Tongue (tissue), 2 donors: Measurements from ENCODE around the gene DPYSL4. TPM values are rescaled to one million over a fixed set of nuclear protein-coding genes. Genes with fewer than 3 reads are reported as not detected.

Experiments
- DNase-seq: peaks from one replicate; pipeline ENCODE4 v3.0.0-alpha.2; 2015
- total RNA-seq: library from RNA; depleted of rRNA; stranded (reverse); fragments of >200 nt; gene quantifications from one replicate; pipeline ENCODE4 v1.2.3, GENCODE V29; 2014

DPYSL4 gene
- 2.2 TPM for total RNA-seq

DNA sequence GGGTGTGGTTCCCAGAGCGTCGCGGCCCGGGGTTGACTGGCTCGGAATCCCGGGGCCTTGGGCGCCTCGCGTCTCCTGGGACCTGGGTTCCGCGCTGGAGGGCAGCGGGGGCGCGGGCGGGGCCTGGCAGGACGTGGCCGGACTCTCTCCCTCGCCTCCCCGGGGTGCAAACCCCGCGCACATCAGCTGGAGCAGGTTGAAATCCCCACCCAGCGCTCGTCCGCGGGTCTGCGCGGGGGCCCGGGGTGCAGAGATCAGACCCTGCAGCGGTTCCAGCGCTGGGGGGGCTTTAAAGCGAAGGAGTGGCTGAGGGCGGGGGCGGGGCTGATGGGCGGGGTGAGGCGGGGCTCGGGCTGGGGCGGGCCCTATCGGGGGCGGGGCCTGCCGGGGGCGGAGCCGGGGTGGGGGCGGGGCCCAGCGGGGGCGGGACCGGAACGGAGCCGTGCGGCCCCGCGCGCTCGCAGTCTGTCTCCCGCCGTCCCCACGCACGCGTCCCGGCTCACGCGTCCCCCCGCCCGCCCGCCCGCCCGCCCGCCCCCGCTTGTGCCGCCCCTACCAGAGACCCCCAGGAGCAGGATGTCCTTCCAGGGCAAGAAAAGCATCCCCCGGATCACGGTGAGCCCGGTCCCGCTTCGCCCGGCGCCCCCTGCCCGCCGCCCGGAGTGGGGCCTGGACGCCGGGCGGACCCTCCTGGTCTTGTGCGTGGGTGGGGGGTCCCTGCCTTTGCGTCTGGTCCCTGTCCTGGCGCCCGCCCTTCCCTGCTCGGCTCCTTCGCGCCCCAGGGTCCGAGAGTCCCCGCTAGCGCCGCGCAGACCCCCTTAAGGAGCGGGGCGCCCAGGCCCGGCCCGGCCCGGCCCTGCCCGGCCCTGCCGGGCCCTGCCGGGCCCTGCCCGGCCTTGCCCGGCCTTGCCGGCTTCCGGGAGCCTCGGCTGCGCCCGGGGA, at the start of gene DPYSL4:
Gene DPYSL4 (plus strand): TSS at position 461 of the 942 bp plus-strand sequence. CDS start 116 bp downstream, at position 577.
- DNase-seq, result no peak

DNA sequence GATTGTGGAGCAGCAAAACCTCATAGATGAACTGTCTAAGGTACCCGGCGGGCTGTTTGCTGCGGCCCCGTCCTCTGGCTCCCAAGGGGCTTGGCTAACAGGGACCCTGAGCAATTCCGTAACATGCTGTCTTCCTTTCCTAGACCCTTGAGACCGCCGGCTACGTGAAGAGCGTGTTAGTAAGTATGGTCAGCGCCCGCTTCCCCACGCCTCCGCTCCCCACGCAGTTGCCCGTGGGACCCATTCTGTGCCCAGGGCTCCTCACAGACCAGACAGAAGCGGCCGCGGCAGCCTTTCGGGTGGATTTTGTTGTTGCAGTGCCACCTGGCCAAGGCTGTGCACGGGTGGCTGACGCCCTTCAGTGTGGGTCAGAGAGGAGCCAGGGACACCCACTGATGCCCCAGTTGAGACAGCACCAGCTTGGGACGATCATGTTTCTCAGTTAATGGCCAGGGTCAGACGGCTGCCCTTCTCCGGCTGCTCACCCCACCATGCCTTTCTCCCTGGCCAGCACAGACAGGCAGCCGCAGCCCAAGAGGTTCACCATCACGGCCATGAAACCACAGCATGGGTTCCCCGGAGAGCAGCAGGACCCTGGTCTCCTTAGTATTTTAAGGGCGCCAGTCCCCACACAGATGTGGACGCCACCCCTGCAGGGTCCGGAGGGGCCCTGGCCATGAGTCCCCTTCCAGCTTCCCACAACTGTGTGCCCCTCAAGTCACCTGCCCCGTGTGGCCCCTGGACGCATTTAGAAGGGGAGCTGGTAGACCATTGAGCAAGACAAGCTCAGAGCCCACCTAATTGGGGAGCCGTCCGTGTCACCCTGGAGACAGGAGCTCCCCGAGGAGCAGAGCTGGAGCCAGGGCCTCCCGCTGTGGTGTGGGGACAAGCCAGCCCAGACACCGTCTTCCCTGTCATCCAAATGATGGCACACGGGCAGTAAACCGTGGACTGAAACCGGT, 49.4 kb upstream of the DPYSL4 start:
- DNase-seq, result no peak

DNA sequence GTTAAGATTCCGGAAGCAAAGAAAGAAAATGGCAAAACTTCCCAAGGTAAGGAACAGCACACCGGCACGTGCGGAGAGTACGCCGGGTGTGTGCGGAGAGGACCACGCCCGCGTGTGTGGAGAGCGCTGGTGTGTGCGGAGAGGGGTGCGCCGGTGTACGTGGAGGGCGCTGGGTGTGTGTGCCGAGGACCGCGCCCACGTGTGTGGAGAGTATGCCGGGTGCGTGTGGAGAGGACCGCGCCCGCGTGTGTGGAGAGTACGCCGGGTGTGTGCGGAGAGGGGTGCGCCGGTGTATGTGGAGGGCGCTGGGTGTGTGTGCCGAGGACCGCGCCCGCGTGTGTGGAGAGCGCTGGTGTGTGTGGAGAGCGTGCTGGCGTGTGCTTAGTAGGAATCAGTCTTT, 48.6 kb upstream of the DPYSL4 start:
- DNase-seq, result no peak

DNA sequence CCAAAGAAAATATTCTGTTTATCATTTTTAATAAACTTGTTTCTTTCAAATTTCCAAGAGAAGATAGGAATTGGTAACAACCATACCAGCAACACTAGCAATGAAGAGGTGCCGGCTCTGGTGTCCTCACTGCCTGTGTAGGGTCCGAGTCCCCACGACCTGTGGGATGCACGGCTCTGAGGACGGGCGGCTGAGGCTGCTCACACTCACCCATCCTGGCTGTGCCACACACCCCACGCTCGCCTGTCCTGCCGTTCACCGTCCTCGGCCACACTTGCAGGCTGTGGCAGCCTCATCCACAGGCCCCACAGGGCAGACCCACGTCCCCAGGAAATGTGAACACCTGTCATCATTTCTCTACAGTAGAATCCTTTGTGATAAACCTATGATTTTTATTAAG, 48.2 kb upstream of the DPYSL4 start:
- DNase-seq, result no peak

DNA sequence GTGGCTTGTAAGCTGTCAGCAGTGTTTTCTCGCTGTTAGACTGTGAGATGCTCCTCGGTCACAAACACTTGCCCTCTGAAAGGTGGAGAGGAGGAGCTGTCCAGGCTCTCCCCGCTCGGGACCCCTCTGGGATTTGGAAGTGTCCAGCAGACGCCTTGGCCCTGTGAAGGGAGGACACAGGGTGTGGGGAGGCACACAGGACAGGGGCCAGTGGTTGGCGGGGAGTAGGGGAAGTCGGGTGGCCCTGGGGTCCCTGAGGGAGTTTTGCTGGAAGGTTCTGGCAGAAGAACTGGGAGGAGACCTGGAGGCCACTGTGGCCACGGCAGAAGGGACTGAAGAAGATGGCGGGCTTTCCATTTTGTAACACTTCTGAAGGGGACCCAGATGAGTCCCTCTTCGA, 47.2 kb upstream of the DPYSL4 start:
- no peak for DNase-seq

DNA sequence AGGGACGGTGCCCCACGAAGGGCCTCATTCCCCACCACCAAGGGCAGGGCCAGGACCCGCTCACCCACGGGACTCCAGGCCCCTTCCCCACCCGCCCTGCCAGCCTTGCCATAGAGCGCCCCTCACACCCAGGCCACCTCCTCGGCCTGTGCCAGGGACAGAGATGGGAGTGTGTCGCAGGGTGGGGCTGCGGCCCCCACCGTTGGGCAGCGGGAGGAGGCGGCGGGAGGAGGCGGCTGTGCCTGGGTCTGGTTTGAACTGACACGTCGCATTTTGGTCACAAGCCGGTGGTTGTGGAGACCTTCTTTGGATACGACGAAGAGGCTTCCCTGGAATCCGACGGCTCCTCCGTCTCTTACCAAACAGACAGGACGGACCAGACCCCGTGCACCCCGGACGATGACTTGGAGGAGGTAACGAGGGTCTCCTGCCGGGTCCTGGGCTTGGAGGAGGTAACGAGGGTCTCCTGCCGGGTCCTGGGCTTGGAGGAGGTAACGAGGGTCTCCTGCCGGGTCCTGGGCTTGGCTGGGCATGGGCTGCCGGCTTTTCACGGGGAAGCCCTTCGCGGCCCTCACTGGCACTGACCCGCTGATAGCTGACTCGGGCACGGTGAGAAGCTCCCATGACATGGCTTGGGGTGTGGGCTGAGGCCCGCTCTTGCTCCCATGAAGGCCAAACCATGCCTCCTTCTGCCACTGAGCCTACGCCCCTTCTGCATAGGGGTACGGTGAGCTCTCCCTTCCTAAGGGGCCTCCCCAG, 46.4 kb upstream of the DPYSL4 start:
- no peak for DNase-seq

DNA sequence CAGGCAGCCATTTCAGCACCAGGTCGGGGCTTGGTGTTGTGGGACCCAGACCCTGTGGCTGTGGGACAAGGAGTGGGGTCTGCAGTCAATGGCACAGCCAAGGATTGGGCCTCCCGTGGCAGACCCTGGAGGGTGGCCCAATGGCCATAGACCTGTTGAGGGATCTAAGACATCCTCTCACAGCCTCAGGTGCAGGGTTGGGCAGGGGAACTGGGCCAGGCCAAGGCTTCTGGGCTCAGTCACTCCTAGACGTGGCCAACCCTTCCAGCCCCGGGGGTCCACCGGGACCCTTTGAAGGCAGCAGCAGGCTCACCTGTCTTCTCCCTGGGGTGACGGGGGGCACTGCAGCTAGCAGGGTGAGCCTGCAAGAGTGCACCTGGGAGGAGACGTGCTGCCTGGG, 45.7 kb upstream of the DPYSL4 start:
- no peak for DNase-seq

DNA sequence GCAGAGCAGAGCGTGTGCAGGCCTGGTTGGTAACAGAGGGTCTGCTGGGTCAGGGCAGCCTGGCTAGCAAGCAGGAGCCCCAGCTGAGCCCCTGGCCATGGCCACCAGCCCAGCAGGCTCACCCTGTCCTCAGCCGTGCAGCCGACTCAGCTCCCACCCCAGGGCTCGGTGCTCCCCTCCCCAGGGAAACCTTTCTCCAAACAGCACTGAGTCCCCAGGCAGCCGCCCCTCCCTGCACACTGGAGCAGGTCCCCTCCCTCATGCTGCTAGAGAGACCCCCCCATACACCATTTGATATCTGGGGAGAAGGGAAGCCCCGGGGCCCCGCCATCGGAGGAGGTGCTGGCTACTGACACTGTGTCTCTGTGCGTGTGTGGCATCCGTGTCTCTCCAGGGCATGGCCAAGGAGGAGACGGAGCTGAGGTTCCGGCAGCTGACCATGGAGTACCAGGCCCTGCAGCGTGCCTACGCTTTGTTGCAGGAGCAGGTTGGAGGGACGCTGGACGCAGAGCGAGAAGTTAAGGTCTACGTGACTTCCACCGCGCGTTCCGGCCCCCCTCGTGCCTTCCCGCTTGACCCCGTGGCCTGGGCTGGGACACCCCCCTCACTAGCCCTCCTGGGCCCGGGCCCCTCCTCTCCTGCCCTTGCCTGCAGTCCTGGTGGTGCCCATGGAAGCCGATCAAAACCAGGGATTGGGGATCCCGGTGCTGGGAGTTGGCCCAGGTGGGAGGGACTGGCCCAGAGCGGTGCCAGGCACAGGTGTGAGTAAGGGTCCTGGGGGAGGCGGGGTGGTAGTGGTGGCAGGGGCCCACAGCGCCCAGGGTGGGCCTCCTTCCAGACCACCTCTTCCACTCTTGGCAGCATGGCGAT, 45.0 kb upstream of the DPYSL4 start:
- no peak for DNase-seq

DNA sequence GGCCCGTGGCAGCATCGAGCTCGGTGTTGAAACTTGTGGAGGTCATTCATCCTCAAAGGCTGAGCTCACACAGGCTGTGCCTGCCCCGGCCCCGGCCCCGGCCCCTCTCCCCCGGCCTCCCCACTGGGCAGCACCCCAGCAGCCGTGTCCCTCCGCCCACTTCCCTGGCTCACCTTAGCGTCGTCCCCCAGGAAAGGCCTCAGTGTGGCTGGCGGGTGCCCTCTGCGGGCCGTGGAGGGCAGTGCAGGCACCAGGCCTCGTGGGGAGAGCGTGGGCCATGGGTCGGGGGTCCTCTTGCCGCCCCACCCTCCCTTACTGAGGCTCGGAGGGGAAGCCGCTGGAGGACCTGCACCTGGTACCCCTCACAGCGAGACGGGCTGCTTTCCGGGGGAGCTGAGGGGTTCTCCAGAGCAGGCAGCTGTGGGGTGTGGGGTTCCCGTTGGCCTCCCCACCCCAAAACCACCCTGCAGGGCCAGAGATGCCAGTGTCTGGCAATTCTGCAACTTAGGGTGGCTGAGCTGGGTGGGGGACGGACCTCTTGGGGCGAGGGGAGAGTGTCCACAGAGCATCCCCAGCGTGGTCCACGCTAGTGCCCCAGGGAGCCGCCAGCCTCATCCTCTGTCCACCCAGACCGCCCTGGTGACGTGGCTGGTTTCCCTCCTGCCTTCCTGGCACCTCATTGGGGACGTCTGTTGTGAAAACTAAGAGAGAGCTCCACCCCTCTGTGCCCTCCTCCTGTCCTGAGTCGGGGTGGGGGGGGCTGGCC, 44.2 kb upstream of the DPYSL4 start:
- peak; percentile 49 for DNase-seq

DNA sequence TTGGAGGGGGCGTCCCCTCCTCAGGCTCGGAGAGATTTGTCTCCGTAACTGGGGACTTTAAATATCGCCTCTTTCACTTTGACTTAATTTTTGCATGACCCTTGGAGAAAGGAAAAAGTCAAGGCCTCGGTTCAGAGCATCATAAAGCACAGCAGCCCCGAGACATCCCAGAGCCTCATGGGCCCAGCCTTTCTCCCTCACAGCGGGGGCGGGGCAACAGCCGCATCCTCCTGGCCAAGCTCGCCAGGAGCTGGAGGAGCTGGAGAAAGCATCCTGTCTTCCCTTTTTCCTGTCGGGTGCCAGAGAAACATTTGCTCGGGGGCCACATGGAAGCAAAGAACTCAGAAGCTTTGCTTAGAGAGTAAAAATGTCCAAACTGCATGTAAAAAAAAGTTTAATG, 43.6 kb upstream of the DPYSL4 start:
- DNase-seq, result peak; percentile 21

DNA sequence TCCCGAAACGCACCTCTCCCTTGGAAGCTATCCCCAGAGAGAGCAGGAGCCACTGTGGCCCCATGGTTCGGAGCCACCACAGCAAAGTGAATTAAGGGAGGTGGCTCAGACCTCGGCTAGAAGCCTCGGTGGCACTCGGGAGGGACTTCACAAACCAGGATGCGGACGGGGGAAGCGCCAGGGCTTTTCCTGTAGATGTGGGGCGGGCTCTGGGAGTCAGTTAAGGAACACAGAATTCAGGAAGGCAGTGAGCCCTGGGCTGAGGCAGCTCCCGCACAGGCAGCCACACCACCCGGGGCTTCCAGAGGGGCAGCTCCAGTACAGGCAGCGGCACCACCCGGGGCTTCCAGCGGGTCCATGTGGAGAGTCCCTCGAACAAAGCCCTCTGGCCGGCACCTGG, 42.7 kb upstream of the DPYSL4 start:
- DNase-seq, result no peak

DNA sequence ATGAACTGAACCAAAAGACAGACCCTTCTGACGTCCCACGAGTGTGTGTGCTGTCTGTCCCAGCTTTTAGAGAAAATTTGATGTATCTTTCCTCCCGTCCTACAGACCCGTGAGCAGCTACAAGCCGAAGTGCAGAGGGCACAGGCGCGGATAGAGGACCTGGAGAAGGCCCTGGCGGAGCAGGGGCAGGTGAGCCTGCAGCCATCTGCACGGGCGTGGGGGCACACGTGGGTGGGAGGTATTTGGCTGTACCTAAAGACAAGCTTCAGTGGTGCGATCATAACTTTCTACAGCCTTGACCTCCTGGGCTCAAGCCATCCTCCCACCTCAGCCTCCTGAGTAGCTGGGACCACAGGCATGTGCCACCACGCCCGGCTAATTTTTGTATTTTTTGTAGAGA, 41.7 kb upstream of the DPYSL4 start:
- no peak for DNase-seq

DNA sequence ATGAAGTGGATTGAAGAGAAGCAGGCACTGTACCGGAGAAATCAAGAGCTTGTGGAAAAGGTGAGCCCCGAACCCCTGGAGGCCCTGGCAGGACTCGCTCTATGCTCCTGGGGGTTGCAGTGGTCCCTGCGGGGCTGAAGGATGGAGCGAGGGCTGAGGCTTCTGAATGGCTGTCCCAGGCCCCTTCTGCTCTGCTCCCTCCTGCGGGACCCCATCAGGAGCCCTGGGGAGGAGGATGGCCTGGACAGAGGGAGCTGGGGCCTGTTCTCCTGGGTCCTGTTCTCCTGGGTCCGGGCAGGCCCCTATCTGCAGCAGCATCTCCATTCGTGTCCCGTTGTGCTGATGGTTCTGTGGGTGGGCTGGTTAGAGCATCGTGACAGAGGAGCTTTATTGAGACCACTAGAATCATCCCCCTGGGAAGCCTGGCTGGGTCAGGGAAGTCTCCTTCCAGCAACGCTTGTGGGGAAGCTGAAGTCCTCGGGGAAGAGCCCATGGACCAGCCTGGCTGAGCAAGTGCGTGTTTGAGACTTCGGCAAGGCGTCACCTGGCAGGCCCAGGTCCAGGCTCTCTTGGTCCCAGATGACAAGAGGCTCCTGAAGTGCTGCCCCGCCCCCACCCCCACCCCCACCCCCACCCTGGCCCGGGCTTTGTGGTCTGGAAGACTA, 41.1 kb upstream of the DPYSL4 start:
- no peak for DNase-seq

DNA sequence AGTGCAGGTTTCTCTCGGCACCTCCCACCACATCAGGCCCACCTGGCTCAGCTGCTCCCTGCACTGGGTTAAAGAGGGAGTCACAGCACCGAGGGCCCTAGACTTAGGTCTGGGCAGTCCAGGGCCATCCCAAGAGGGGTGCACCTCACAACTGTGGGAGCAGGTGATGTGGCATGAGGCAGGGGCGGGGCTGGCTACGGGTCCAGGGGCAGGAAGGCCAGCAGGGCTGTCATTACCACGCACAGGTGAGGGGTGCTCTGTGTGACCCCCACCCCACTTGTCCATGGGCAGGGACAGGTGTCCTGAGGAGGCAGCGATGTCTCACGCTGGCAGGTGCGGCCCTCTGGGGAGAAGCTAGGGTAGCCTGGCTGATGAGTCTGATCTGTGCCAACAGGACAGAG, 40.5 kb upstream of the DPYSL4 start:
- DNase-seq, result no peak

DNA sequence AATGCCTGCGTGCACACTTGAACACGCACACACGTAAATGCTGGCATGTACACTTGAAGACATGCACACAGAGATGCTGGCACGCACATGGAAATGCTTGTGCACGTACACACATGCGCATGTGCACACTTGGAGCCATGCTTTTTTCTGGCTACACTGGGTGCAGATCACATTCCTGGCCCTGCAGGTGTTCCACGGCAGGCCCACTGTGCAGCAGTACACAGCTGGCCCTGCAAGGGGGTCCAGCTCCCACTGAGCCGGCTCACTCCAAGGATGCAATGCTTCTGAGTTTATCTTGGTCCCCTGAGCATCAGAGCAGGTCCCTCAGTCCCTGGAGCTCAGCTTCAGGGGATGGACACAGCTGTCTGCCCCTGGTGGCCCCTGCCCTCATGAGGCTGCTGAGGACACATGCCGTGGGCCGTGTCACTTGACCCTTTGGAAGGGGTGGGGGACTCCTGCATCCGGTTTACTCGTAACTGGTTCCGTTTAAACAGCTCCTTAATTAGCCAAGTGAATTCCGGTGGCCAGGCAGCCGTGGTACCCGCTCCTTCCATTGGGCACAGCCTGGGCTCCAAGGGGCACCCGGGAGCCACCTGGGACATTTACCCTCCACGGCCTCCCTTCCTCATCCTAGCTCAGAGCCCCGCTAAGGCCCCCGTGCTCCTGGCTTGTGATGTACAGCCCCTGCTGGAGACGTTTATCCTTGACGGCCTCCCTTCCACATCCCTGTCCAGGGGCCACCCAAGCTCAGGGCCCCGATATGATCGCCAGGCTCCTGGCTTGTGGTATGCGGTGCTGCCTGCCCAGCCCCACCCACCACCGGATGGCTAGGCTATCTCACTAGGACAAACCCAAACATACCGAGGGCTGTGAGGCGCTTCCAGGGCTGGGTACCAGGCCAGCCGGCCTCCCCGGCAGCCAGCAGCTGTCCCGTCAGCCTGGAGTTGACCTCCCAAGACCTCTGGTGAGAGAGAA, 39.5 kb upstream of the DPYSL4 start:
- DNase-seq, result no peak

DNA sequence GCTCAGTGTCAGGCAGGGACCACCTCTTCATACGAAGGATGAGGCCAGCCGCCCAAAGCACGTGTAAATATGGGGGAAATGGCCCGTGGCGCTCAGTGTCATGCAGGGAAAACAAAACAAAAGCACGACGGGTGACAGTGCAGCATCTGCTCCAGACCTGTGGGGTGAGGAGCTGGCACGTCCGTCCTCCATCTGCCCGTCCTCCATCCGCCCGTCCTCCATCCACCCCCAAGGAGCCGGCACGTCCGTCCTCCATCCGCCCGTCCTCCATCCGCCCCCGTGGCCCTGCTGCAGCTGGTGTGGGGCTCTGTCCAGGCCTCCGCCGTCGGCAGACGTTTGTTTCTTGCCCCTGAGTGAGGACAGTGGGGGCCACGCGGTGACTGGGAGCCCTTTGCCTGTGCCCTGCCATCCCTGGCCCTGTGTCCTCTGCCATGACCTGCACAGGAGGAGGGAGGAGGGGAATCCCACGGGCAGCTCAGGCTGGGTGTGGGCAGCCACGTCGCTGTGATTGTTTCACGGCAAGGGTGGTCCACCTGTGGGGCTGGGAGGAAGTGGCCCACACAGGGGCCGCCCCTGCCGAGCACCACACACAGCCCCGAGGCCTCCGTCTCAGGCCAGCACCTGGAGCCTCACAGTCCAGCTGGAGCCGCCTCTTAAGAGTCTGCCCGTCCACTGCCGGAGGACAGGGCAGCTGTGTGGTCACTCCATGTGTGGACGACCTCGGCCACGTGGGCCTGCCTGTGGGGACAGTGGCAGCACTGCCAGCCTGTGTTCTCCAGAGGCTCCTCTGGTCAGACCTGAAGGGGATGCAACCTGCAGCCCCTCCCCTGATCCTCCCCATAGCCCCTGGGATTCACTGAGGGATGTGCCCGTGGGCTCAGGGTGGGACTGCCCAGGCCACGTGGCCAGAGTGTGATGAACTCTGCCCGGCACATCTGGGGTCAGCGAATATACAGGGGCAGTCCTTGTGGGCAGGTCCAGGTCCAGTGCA, 38.2 kb upstream of the DPYSL4 start:
- no peak for DNase-seq

DNA sequence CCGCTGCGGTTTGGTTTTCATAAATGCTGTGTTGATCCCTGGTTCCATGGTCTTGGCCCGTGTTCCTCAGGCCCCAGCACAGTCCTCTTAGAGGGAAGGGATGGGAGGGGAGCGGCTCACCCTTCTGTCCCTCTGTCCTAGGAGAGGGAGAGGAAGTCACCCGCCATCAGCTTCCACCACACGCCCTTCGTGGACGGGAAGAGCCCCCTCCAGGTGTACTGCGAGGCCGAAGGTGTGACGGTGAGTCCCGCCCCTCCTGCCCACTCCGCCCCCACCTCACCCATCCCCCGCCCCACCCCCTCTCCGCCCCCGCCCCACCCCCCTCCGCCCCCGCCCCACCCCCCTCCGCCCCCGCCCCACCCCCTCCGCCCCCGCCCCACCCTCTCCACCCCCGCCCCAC, 37.5 kb upstream of the DPYSL4 start:
- DNase-seq, result no peak
